Right atrium auricular region (tissue), 2 donors: ENCODE results near the gene ANKRD55. TPM values are rescaled to one million over a fixed set of nuclear protein-coding genes. Genes with fewer than 3 reads are reported as not detected.
"Not testable (repeated sequence)": the region's sequence is repeated elsewhere in the genome, so short reads cannot be mapped to it uniquely, and the experiment has no call there.

Experiments
- DNase-seq: peaks from one replicate; pipeline ENCODE4 v3.0.0-alpha.2; 2019; ENCODE audit warnings: low spot score
- H3K27ac ChIP-seq, 2 donors: fragments of 200-600 bp; sonication (generic); 1 replicate in 1 of 2; 2 replicates in 1 of 2; pipeline ENCODE4 v1.5.1; 2016 to 2019
- H3K27me3 ChIP-seq, 2 donors: fragments of 200-600 bp; sonication (generic); one replicate each; pipeline versions ENCODE4 v1.5.1 to v1.6.0; 2017 to 2019
- H3K36me3 ChIP-seq: fragments of 200-600 bp; sonication (generic); one replicate; pipeline ENCODE4 v1.5.1; 2016
- H3K4me1 ChIP-seq, 2 donors: fragments of 200-600 bp; sonication (generic); one replicate each; pipeline versions ENCODE4 v1.5.1 to v1.6.0; 2017 to 2019
- H3K4me3 ChIP-seq, 2 donors: fragments of 200-600 bp; sonication (generic); 1 replicate in 1 of 2; 2 replicates in 1 of 2; pipeline ENCODE4 v1.5.1; 2017 to 2019; ENCODE audit warnings: mild to moderate bottlenecking in 1 of 2, moderate library complexity in 1 of 2
- H3K9me3 ChIP-seq, 2 donors: fragments of 200-600 bp; sonication (generic); one replicate each; pipeline ENCODE4 v1.5.1; 2019
- total RNA-seq, 2 donors: library from RNA; depleted of rRNA; stranded (reverse); fragments of >200 nt; gene quantifications; one replicate each; pipeline ENCODE4 v1.1.0, GENCODE V29; 2016
- TF ChIP-seq, protein P1 (sequence below), 2 donors: fragments of 200-600 bp; sonication (generic); IDR thresholded peaks; one replicate each; pipeline ENCODE4 v1.5.1; 2019; ENCODE audit warnings: antibody characterized with exemption in 2 of 2

The ANKRD55 gene
- total RNA-seq, 2 donors from 2014 or later, result 0.20 TPM; not detected in 1

DNA sequence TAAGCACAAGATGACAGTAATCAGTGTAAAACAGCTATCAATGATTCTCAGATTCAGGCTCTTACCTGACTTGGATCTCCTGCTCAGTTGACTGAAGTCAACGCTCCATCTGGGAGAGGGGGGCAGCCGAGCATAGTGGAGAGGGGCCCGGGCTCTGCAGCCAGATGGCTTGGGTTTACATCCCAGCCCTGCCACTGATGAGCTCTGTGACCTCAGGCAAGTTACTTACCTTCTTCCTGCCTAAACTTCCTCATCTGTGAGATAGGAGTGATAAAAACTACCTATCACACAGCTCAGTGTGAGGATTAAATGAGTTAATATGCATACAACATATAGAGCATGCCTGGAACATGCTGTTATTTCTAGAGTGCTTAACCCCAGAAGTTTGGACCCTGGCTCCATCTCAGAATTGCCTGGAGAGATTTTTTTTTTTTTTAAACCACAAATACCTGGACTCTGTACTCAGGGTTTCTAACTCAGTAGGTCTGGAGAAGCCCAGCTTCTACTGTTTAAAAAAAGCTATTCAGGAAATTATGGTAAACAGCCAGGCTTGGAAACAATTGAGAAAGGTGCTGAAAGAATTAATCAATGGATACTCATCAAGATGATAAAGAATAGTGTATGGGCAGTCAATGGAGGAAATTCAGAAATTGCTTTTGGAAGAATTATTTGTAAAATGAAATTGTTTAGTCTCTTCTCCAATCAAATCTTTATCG, 72.2 kb downstream of the ANKRD55 start:
- no peak for DNase-seq
- H3K27me3 ChIP-seq, result no peaks in the 10 kb centered on the region
- no peak overlapping the region for H3K27ac ChIP-seq
- H3K4me3 ChIP-seq, result no peak overlapping the region
- H3K9me3 ChIP-seq, result no peaks in the 10 kb centered on the region
- no peaks in the 10 kb centered on the region for H3K36me3 ChIP-seq
- TF ChIP-seq, protein P1, sequence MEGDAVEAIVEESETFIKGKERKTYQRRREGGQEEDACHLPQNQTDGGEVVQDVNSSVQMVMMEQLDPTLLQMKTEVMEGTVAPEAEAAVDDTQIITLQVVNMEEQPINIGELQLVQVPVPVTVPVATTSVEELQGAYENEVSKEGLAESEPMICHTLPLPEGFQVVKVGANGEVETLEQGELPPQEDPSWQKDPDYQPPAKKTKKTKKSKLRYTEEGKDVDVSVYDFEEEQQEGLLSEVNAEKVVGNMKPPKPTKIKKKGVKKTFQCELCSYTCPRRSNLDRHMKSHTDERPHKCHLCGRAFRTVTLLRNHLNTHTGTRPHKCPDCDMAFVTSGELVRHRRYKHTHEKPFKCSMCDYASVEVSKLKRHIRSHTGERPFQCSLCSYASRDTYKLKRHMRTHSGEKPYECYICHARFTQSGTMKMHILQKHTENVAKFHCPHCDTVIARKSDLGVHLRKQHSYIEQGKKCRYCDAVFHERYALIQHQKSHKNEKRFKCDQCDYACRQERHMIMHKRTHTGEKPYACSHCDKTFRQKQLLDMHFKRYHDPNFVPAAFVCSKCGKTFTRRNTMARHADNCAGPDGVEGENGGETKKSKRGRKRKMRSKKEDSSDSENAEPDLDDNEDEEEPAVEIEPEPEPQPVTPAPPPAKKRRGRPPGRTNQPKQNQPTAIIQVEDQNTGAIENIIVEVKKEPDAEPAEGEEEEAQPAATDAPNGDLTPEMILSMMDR (IDR thresholded peaks at IDR 0.05), result no peak
- H3K4me1 ChIP-seq, result no peaks in the 10 kb centered on the region

DNA sequence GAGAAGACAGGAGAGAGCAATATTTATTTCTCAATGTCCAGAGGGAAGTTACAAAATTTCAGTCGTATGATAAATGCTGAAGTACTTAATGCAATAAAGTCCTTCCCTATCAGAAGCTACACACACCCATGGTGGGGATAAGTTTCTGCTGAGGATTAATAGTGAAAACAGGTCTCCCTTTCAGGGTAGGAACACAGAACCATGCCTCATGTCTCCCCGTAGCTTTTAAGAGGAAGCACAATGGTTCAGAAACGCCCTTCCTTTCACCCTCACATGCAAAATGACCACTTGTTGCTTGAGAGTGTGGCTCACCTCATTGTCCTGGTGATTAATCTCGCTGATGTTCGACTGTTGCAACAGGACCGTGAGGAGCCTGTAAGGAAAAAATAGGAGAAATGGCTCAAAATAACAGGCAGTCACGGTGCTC, 73.6 kb downstream of the ANKRD55 start:
- Histone ChIP-seq H3K4me3 (no peak overlapping the region), H3K36me3 (no peaks in the 10 kb centered on the region), H3K4me1 (peaks cover 0 to 6% of the 10 kb centered on the region in 2 donors), H3K9me3 (no peaks in the 10 kb centered on the region), H3K27ac (no peak overlapping the region), H3K27me3 (no peaks in the 10 kb centered on the region)
- no peak for DNase-seq
- TF ChIP-seq, protein P1 (IDR thresholded peaks at IDR 0.05), result no peak

DNA sequence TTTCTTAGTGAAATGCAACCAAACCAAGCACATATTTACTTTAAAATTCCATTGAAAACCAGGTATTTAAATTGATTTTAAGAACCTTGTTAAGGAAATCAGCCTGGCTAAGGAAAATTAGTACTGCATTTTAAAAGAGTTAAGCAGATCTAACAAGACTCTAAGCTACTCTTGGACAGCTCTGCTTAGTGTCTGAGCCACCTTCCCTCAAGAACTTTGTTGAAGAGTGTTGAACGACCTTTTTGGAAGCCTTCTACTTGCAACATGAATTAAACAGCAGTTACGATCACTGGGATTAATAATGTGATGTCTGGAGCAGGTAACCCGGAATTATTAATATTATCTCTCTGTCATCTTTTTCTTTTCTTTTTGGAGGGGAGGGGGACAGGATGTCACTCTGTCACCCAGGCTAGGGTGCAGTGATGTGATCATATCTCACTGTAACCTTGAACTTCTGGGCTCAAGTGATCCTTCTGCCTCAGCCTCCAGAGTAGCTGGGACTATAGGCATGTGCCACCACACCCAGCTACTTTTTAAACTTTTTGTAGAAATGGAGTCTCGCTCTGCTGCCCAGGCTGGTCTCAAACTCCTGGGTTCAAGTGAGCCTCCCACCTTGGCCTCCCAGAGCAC, 74.7 kb downstream of the ANKRD55 start:
- H3K4me1 ChIP-seq, result peaks cover 0 to 8% of the 10 kb centered on the region in 2 donors
- TF ChIP-seq, protein P1 (IDR thresholded peaks at IDR 0.05), result no peak

DNA sequence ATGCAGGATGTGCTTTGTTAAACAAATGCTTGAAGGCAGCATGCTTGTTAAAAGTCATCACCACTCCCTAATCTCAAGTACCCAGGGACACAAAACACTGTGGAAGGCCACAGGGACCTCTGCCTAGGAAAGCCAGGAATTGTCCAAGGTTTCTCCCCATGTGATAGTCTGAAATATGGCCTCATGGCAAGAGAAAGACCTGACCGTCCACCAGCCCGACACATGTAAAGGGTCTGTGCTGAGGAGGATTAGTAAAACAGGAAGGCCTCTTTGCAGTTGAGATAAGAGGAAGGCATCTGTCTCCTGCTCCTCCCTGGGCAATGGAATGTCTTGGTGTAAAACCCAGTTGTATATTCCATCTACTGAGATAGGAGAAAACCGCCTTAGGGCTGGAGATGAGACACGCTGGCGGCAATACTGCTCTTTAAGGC, 75.9 kb downstream of the ANKRD55 start:
- not testable (repeated sequence) for H3K4me1 ChIP-seq, DNase-seq, H3K9me3 ChIP-seq, H3K27ac ChIP-seq, H3K36me3 ChIP-seq, H3K4me3 ChIP-seq, H3K27me3 ChIP-seq

More for the DNA sequence above, 74.7 kb downstream of the ANKRD55 start:
- DNase-seq, result no peak
- Histone ChIP-seq H3K9me3 (no peaks in the 10 kb centered on the region), H3K27me3 (no peaks in the 10 kb centered on the region), H3K27ac (no peak overlapping the region), H3K36me3 (no peaks in the 10 kb centered on the region), H3K4me3 (no peak overlapping the region)

DNA sequence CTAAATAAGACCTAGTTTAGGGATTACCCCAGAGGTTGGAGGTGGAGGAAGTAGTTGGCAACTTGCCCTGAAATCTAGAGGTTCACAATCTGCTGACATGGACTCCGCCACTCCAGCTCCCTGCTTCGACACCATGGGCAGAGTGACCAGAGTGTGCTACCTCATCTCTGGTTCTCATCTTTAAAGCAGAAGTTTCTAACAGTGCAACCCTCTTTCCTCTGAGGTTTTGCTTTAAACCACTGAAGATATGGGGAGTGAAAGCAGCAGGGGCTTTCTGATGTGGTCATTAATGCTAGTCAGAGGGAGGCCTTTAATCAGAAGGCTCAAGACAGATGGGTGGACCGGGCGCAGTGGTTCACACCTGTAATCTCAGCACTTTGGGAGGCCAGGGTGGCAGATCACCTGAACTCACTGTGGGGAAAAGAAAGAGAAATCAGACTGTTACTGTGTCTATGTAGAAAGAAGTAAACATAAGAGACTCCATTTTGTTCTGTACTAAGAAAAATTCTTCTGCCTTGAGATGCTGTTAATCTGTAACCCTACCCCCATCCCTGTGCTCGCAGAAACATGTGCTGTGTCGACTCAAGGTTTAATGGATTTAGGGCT, 76.4 kb downstream of the ANKRD55 start:
- H3K4me3 ChIP-seq, DNase-seq, H3K36me3 ChIP-seq, H3K4me1 ChIP-seq, H3K9me3 ChIP-seq, H3K27me3 ChIP-seq, H3K27ac ChIP-seq: not testable (repeated sequence)

DNA sequence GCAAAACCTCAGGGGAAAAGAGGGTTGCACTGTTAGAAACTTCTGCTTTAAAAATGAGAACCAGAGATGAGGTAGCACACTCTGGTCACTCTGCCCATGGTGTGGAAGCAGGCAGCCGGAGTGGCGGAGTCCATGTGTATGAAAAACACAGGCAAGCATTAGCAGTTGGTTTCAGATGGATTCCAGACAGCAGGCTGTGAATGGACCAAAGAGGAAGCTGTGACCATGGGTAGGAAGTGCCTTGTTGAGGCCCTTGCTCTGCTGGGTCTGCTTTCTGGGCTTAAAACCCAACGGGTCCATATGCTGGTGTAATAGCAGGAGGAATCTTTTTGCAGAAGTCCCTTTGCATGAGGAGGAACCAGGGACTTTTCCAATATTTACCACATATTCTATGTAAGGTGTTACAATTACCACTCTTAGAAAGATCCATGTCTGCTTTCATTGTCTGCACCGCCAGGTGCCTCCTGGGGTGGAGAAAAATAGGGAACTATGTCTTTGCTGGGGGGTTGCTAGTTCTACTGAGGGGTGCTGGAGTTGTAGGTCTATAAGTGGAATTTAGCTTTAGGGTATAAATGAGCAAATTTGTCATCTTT, 77.0 kb downstream of the ANKRD55 start:
- H3K4me1 ChIP-seq, result peaks cover 0 to 8% of the 10 kb centered on the region in 2 donors
- no peaks in the 10 kb centered on the region for H3K36me3 ChIP-seq
- no peaks in the 10 kb centered on the region for H3K27me3 ChIP-seq
- no peak for DNase-seq
- no peaks in the 10 kb centered on the region for H3K9me3 ChIP-seq
- H3K4me3 ChIP-seq, result no peak overlapping the region
- TF ChIP-seq, protein P1 (IDR thresholded peaks at IDR 0.05), result no peak
- H3K27ac ChIP-seq, result no peak overlapping the region
